Amniotic stem cell (primary cell): ENCODE measurements around the gene HMX1.

Experiments
- DNase-seq: peaks from one replicate; lab custom pipeline; 2025; lab: John Stamatoyannopoulos, UW

The HMX1 gene

DNA sequence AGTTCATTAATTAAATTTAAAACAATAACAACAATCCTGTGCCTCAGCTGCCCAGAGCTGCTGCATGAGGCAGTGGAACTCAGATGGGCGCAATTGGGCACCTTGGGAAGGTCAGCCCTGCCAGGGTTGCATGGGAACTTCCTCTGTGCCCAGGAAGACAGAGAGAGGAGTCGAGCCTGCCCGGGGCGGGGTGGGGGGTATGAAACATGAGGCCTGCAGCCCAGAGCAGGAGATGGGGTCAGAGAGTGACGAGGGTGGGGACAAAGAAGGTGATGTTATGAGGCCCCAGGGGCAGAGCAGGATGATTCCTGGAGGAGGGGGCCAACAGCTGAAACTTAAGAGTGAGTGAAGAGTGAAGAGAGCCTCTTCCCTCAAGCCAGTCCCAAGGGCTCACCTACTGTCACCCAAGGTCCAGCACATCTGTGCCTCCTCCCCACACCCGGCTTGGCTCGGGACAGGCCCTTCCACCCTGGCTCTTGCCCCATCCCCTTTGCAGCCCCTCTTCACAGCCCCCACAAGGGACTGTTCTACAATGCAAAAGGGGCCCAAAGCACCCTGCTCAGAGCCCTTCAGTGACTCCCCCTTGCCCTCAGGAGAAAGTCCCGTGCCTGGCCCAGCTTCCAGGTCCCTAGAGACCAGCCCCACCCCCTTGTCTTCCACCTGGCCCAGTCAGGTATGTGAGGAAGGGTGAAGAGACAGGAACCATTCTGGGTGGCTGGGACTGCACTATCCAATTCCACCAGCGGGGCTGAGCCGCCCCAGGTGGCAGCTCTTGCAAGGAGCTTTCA lies 31.4 kb downstream of the HMX1 start:
- DNase-seq, result no peak

DNA sequence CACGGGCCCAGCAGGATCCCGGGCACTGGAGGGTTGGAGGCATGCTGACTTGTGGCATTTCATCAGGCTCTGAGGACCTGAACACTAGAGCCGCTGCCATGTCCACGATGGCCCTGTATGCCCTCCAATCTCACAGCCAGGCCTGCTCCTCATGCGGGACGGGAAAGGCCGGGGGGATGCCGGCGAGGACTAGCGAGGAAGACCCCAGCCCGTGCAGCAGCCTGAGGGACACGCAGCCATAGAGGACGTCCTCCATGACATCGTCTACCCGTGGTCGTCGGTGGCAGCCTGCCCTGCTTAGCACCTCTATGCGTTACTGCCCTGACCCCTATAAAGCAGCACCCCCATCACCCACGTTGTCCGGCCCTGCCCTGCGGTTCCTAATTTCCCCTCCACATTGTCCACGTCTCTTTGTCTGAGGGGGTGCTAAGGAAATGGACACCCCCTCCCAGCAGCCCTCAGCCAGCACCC lies 32.6 kb downstream of the HMX1 start:
- DNase-seq, result no peak

DNA sequence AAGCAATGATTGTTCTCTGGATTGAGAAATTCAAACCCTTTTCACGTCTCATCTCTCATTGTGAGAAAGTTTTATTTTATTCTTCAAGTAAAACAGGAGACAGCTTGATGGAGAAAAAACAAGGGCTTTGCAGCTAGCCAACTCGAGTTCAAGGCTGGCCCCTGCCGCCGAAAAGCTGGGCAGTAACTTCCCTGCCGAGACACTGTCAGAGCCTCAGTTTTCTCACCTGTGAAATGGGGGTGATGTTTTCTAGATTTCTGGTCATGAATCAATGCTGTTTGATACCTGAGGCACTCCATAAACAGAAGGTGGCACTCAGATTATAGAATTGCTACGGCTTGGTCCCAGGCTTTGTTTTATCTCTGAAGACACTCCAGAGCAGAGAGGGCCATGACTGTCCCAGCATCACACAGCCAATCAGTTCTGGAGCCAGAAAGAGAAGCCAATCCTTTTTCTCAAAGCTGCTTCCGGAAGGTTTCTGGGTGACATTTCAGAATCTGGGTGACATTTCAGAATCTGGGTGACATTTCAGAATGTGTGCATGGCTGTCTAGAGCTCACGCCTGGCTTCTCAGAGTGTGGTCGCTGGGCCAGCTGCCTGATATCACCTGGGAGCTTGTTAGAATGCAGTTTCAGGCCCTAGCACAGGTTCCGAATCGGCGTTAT lies 33.2 kb downstream of the HMX1 start:
- no peak for DNase-seq

DNA sequence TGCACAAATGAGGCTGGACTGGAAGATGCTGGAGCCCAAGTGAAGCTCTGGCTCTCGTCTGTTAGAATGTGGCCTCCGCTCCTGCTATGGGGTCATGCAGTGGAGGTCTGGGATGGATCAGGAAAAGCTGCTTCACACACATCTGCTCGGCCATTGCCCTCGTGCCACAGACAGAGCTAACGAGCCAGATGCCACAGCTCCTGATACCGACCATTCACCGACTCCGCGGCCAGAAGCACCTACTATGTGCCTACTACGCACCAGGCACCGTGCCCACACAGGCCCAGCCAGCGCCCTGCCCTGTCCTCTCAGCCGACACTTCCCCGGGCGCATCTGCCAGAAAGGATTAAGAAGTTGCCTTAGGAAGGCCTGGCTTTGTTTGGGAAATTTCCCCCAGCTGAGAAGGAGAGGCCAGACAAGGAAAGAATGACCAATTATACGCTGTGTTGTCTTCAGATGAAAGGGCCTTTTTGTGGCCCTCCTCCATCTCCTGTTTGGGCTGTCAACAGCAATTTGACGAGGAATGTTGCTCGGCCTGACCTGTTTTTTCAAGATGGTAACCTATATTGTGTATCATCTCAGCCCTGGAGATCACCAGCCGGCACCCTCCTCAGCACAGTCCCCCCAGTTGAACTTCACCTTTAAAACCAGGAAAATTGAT lies 34.3 kb downstream of the HMX1 start:
- no peak for DNase-seq

DNA sequence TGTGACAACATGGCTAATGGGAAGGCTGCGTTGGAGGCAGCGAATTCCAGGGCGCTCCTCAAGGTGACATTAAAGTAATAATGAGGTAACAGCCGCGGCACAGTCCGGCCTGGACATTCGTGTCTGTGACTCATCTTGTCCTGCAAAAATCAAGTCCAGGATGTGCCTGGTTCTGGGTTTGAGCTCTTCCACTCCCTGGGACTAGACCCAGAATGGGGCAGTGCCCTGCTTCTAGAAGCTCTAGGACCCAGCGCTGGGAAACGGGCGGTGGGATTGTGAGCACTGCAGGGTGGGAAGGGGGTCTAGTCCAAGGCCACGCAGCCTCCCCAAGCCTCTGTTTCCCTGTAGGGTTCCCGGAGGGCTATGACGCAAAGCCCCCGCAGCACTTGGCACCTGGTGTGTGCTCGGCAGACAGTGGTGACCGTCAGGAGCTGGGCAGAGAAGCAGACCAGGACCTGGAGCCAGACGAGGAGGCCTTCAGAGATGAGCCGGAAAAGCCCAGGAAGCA lies 34.9 kb downstream of the HMX1 start:
- no peak for DNase-seq

DNA sequence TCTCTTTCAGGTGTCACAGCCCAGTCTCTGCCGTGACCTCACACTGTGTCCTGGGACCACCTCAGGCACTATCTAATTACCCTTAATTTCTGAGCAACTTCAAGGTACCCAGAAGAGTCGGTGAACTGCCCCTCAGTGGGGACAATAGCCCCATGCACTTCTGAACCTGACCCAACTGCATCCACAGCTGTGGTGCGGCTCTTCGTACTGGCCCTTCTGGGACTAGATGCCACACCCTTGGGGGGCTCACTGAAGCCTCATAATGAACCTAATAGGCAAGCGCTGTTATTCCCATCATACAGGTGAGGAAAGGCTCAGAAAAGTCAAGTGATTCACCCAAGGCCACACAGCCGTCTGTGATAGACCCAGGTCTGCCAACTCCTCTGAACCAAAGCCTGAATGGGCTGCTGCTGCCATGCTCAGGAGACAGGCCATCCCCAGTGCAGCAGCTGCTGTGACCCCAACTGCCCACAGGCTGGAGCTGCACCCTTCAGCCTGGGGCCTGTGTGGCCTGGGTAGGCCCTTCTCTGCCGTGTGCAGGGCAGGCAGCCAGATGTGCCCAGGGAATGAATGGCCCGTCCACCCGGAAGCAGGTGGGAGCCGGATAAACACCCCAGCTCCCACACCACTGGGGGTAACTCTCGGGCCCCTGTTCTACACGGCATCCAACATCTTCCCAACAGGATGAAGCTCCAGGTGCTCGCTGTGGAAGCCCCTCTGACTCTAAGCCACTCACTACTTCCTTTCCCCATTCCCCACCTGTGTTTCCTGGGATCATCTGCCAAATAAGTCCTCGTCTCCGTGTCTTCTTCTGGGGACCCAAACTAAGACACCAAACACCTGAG lies 35.9 kb downstream of the HMX1 start:
- no peak for DNase-seq

DNA sequence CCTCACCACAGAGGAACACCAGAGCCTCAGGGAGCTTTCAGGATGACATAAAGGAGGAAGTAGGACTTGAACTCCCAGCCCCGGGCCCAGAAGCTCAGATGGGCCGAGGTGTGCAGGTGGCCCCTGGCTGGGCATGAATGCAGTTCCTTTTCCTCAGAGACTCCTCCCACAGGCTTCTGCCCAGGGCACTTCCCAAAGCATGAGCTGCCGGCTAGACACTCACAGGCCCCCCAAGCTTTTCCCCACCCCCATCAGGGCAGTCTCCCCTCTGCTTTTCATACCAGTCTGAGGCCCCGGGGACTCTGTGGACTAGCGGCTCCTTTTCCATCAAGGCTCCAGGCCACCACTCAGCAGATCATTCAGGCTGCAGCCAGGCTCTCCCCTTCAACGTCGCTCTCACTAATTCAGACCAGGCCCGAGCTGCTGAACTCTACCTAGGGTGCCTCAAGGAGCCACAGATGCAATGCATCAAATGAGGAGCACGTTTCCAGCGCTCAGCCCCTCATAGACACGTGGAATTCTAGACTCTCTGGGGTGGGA lies 36.9 kb downstream of the HMX1 start:
- no peak for DNase-seq

DNA sequence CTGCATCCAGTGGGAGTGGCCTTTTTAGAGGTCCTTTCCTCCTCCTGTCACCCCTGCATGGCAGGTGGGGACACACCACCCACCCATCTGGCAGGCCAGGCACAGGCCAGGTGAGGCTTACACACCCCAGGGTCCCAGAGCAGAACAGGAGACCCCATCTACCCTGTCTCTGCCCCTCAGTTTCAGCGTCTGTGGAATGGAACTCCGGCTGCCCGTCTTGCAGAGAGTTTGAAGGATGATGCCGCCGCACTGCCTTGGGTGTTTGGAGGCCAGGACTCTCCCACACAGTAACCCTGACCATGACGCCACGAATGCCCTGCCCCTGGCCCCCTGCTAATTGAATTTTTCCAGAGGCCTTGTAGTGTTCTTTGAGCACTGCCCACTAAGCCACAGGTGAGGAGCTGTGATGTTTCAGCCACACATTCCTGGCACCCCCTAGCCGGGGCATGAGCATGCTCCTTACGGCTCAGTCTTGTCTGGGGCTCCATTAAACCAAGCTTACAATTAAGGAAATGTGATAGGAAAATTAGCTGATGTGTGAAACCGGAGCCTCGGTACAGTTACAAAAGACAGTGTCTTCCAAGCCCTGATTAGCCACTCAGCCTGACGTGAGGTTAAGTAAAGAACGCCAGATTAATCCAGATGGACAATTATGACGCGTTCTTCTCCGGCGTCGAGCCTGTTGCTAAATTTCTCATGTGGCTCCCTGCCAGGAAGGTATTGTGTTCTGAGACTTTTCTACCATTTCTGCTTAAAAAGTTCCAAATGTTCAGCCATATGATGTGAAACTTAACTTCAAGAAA lies 39.3 kb downstream of the HMX1 start:
- no peak for DNase-seq

DNA sequence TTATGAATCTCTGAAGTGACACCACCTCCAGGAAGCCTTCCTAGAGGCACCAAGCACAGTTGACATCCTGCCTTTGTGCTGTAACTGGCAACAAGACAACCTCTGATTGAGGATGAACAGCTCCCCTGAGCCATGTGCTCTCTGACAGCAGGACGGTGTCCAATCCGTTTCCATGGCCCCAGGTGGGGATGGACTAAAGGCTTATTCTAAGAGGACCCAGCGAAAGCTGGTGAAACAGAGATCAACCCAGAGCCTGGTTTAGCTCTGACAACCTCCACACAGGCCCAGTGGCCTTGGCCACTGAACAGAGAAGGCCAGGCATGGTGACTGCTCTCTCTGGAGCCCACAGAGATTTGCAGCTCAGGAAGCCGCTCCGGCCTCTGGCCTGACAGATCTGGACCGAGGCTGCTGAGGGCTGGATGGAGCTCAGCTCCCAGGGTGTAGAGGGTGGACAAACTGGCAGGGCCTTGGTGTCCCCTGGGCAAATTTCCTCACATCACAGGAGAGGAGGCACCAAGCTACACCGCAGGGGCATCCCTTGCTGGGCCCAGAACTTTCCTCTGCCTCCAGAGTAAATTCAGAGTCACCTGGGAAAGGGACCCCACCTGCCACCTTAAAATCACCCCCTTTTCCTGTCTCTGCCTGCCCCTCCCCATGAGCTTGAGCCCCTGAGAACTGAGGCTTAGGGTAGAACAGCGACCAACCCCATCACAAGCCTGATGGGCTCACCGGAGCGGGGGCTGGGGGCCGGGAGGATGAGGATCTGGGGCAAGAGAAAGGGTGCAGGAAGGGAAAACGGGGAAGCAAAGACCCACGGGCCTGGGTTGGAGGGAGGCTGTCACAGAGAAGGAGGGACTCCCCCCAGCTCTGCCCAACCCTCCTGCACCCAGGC lies 40.2 kb downstream of the HMX1 start:
- no peak for DNase-seq

DNA sequence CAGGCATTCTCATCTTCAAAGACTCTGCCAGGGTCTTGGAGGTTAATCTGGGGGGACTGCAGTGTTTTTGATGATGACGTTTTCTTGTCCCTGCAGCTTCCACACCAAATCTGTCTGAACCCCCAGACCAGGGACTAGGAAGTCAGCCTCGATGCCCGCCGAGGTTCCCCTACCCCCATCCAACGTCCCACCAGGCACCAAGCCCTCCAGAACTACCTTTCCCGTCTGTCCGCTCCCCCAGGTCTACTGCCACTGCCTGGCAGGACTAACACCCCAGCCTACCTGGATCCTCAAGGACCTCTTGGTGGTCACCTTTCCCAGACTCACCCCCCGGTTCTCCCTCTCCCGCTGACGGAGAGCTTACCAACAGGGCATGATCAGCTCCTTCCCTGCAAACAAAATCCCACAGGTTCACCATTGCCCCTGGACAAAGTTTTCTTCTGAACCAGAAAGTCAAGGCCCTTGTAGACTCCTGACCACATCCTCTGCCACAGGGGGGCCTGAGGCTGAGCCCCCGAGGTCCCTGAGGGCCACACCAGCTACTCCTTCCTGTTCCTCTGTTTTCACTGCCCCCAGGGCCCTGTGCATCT lies 40.9 kb downstream of the HMX1 start:
- DNase-seq, result no peak

DNA sequence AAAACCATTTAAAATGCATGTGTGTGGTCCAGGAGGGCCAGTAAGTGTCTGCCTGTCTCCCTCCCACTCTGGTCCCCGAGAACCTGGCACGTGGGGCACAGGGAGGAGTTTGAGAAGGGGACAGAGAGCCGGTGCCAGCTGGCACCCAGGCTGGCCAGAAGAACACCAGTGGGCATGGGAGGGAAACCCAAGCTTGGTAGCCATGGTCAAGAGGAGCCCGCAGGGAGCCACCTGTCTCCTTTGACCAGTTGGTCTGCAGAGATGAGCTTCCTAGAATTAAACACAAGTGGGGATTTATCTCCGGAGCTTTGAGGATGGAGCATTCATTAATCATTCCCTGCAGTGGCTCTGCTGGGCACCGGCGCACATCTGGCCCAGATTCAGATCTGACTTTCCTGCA lies 41.6 kb downstream of the HMX1 start:
- no peak for DNase-seq

DNA sequence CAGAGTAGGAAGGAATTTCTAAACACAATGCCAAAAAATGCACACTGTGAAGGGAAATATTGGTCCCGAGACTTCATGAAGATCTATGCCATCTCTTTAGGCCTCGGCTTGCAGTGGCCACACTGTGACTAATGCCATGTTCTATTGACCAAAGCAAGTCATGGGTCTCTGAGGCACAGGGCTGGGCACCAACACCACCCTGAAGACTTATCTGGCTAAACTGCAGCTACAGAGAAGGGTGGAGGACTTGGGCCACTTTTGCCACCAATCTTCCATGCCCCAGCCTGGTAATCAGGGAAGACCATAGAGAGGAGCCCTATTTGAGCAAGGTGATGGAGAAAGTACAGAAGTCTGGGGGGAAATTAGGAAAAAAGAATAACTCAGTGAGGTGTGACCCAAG lies 42.1 kb downstream of the HMX1 start:
- no peak for DNase-seq

DNA sequence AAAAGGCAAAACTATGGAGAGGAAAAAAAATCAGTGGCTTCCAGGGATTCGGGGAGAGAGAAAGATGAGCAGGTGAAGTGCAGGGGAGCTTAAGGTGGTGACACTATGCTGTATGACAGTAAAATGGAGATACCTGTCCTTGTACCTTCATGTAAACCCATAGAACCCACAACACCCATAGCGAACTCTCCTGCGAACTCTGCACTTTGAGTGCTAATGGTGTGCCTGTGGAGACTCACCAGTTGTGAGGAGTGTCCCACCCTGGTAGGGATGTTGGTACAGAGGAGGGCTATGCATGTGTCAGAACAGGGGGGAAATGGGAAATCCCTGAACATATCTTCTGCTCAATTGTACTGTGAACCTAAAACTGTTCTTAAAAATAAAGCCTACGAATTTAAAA lies 42.8 kb downstream of the HMX1 start:
- no peak for DNase-seq

DNA sequence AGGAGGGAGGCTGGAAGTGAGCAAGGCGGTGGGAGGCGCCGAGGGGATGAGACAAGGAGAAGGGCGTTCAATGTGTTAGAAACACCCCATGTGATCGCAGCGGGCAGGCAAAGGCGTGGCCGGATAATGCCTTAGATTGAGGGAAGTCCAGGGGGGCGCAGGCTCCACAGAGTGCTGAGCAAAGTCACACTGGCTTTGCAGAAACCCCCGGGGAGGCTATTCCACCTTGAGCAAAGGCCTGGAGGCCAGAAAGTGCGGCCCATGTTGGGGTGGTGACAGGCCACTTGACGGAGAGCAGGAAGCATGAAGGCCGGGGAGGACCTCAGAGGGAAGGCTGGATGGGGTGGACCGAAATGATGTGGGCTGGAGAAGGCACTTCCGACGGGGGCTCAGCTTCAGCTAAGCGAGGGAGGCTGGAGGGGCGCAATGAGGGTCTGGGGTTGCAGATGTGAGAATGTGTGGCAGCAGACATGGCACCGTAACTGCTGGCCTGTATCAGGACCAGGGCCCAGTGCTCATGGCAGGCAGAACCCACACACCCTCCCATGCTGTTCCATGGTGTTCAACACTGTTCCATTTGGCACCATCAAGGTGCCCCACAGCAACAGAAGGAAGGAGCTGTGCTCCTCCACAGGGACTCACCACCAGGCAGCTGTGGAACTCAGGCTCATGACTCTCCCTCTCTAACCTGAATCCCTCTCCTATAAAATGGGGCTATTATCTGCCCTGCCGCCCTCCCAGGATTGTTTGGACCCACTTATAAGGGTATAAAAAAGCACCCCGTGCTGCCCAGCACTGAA lies 50.3 kb downstream of the HMX1 start:
- no peak for DNase-seq

DNA sequence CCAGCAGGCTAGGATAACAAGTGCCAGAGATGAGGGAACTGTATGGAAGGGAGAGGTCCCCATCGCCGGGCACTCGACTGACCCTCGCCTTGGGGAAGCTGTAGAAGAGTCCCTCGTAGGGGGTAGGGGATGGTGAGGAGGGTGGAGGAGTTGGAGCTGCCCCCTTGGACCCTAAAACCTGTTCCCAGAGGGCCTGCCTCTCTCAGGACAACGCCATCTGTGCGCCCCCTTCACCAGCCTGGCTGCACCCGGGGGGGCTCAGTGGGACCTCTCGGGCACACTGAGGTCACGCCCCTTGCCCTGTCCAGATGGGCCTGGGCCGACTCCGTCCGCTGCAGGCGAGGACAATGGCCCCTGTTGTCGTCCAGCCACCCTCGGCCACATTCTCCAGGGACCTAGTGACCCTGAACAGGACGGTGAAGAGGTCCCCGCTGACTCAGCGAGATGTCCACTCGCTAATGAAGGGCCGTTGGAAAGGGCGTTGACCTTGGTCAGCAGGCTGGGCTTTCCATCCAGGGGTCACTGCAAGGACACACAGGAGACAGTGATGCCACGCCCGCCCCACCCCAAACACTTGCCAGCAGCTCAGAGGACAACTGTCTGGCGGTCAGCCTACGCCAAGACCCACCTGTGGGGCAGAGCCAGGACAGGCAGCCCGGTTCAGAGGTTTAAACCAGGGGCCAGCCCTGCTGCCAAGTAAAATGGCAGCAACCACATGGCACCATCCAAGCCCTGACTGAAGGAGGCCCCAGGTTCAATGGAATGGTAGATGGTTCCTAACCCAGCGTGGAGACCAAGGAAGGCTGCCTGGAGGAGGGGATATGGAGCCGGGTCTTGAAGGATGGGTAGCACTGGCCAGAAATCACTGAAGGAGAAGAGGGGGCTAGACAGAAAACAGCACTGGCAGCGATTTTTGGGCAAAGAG lies 51.2 kb downstream of the HMX1 start:
- no peak for DNase-seq

DNA sequence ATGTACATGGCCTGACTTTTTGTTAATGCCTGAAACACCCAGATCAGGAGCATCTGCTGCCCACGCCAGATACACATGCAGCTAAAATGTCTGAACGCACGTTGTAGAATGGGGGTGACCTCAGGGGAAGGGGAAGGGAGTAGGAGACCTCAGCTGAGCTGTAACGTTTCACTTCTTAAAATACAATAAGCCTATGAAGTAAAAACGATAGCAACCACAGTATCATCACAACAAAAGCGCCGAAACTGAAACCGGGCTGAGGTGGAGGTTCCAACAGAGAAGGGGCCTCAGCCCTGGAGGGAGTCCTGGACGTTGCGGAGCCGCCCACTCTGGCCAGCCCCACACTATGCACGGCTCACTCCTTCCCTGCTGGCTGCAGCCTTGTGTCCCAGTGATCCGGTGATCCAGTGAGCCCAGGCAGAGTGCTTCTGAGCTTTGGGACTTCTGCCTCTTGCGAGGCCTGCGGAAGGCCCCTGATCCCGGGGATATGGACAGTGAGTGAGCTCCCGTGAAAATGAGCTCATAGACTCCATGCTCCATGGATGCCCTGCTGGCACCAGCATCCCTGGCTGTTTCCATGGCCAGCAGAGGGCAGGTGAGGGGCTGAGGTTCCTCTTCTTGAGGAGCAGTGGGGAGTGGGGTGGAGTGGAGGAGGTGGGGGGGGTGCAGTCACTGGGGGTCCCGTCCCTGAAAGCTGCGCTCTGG lies 52.0 kb downstream of the HMX1 start:
- no peak for DNase-seq

DNA sequence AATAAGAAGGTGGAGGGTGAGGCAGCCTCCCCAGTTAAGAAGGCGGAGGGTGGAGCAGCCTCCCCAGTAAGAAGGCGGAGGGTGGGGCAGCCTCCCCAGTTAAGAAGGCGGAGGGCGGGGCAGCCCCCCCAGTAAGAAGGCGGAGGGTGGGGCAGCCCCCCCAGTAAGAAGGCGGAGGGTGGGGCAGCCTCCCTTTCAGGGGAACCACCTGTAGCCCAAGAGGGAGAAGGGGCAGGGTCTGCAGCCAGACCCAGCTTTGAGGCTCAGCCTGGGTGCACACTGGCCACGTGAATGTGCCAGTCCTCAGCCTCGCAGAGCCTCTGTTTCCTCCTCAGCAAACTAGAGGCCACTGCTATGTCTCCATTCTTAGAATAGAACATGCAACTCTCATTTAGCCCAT lies 52.6 kb downstream of the HMX1 start:
- DNase-seq, result no peak
